Psoas muscle (tissue), 8 donors: ENCODE data around the gene IFRD1. TPM values are rescaled to one million over a fixed set of nuclear protein-coding genes. Genes with fewer than 3 reads are reported as not detected.

Experiments used
- ATAC-seq, 4 donors: fragments of 200-7000 bp; cut with Tn5 transposase; one replicate each; pipeline ENCODE4 v1.9.1; 2020; ENCODE audit warnings: moderate library complexity in 3 of 4, mild to moderate bottlenecking in 2 of 4
- DNase-seq, 2 donors: peaks; one replicate each; pipeline ENCODE4 v3.0.0-alpha.2; 2020
- H3K27ac ChIP-seq: fragments of 200-600 bp; one replicate; pipeline ENCODE4 v1.8.0; 2022
- H3K27me3 ChIP-seq, 3 donors: fragments of 200-600 bp in 1 of 3; one replicate each; pipeline versions ENCODE4 v1.6.1 to v1.8.0; 2013 to 2022; ENCODE audit warnings: low read length in 2 of 3, mild to moderate bottlenecking in 2 of 3, moderate library complexity in 1 of 3; ENCODE audit not compliant: insufficient read depth in 3 of 3
- H3K36me3 ChIP-seq, 2 donors: fragments of 200-600 bp in 1 of 2; one replicate each; pipeline versions ENCODE4 v1.6.1 to v1.8.0; 2013 to 2022; ENCODE audit warnings: low read depth in 1 of 2, mild to moderate bottlenecking in 1 of 2, moderate library complexity in 1 of 2; ENCODE audit not compliant: insufficient read depth in 1 of 2
- H3K4me1 ChIP-seq: fragments of 200-600 bp; one replicate; pipeline ENCODE4 v1.8.0; 2022
- H3K4me3 ChIP-seq: fragments of 200-600 bp; one replicate; pipeline ENCODE4 v1.8.0; 2022; ENCODE audit warnings: mild to moderate bottlenecking
- H3K9me3 ChIP-seq: fragments of 200-600 bp; one replicate; pipeline ENCODE4 v1.8.0; 2022
- WGBS, 3 donors: extraction: QIAGEN DNeasy Blood & Tissue Kit; methylation state at CpG; one replicate each; pipeline versions ENCODE4 v1.1.6 to v1.1.7; 2013; 5-methylcytosine and 5-hydroxymethylcytosine counted together
- intact Hi-C, 2 donors: fragments of 100-400 bp; cut with DNase I; formaldehyde crosslinking; loops; one replicate each; pipeline versions ENCODE4 v1.11.0 to v1.14.2; 2022
- polyA plus RNA-seq, 3 donors: library from polyadenylated mRNA; stranded (reverse); fragments of 200-250 nt; gene quantifications; one replicate each; pipeline ENCODE4 v1.2.3, GENCODE V29; 2013
- total RNA-seq, 4 donors: library from RNA; stranded (reverse); fragmentation: NEBNext Ultra II Directional in 2 of 4; extraction: Animal tissue kit (Norgen Biotek cat#: 25700) in 2 of 4; gene quantifications; one replicate each; pipeline versions ENCODE4 v1.2.1 to v1.2.4, GENCODE V29; 2021 to 2023
- TF ChIP-seq, protein P1 (sequence below): fragments of 200-600 bp; IDR thresholded peaks from one replicate; pipeline ENCODE4 v1.8.0; 2022; ENCODE audit warnings: antibody characterized with exemption
- donor health status: healthy with polysubstance abuse.
- donor health status: DM: no; HTN: no; CAD: no; lungs with moderate emphysema.
- donor health status: Bipolar disorder and iron deficiency.
- donor health status: healthy.
- donor health status: DM: yes; HTN: yes; CAD: no.
- donor health status: DM: no; HTN: no; CAD: no.
- donor health status: DM: no; HTN: no; CAD: no.
- donor health status: DM: yes; HTN: yes; CAD: no.

The IFRD1 gene
- total and polyA plus RNA-seq, 7 donors, result 34.7 to 163 (median 60.3) TPM

GRCh38 chr7:112476390-112477052 is 26.3 kb downstream of the IFRD1 start:
- H3K4me3 ChIP-seq, result no peak overlapping the region
- peak in 2 of 4 donors; percentile 25 to 39 for ATAC-seq
- 66 to 87% (median 76%) methylated on average over 8 of the region's 8 CpGs for WGBS, 3 donors

DNA sequence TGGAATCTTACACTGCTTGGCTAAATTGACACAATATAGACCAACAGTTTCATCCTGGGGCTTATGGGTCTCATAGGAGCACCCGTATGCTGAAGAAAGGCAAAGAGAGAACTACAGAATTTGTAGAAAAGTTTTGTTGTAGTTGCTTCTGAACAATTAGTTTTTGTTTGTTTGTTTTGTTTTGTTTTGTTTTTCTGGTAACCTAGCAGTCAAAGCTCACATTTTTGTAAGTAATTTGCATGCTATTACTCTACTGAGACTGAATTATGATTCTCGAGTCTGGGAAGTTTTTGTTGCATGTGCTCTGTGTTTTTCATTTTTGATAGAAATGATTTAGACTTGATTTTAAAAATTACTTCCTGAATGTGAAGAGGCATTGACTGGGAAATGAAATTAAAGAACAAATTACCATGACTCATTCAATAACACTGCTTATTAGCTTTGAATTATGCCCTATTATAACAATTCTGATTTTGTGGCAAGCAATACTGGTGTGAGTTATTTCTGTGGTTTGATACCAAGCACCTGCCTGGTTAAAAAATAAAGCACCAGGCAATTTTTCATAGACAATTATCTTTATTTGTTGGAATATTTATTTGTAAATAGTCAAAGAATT is 31.0 kb downstream of the IFRD1 start:
- Histone ChIP-seq H3K27ac (peak overlapping the region; percentile 92), H3K9me3 (no peaks in the 10 kb centered on the region), H3K27me3 (no peaks in the 10 kb centered on the region), H3K4me3 (peak overlapping the region; percentile 55), H3K4me1 (peaks cover 51% of the 10 kb centered on the region), H3K36me3 (peaks cover 0 to 14% of the 10 kb centered on the region in 2 donors)
- peak in 2 of 4 donors; percentile 2 for ATAC-seq
- 20 to 31% (median 22%) methylated on average over 2 of the region's 2 CpGs for WGBS, 3 donors
- intact Hi-C loops, result loop anchor here in 1 of 2 donors (2.0 to 10.0 kb wide), 2 partner anchors 30 to 276 kb away; partner anchors contain the start of genes DOCK4, IFRD1 and ZNF277
- no peak for DNase-seq
- TF ChIP-seq, protein P1, sequence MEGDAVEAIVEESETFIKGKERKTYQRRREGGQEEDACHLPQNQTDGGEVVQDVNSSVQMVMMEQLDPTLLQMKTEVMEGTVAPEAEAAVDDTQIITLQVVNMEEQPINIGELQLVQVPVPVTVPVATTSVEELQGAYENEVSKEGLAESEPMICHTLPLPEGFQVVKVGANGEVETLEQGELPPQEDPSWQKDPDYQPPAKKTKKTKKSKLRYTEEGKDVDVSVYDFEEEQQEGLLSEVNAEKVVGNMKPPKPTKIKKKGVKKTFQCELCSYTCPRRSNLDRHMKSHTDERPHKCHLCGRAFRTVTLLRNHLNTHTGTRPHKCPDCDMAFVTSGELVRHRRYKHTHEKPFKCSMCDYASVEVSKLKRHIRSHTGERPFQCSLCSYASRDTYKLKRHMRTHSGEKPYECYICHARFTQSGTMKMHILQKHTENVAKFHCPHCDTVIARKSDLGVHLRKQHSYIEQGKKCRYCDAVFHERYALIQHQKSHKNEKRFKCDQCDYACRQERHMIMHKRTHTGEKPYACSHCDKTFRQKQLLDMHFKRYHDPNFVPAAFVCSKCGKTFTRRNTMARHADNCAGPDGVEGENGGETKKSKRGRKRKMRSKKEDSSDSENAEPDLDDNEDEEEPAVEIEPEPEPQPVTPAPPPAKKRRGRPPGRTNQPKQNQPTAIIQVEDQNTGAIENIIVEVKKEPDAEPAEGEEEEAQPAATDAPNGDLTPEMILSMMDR, result no peak

More at GRCh38 chr7:112476390-112477052, 26.3 kb downstream of the IFRD1 start:
- H3K27me3 ChIP-seq, result no peaks in the 10 kb centered on the region
- H3K36me3 ChIP-seq, result peaks cover 7 to 61% of the 10 kb centered on the region in 2 donors
- peak overlapping the region; percentile 92 for H3K27ac ChIP-seq
- intact Hi-C loops, result no loop called here
- TF ChIP-seq, protein P1, result no peak
- peak in 1 of 2 donors; percentile 55 for DNase-seq
- H3K4me1 ChIP-seq, result peaks cover 32% of the 10 kb centered on the region
- H3K9me3 ChIP-seq, result no peaks in the 10 kb centered on the region

DNA sequence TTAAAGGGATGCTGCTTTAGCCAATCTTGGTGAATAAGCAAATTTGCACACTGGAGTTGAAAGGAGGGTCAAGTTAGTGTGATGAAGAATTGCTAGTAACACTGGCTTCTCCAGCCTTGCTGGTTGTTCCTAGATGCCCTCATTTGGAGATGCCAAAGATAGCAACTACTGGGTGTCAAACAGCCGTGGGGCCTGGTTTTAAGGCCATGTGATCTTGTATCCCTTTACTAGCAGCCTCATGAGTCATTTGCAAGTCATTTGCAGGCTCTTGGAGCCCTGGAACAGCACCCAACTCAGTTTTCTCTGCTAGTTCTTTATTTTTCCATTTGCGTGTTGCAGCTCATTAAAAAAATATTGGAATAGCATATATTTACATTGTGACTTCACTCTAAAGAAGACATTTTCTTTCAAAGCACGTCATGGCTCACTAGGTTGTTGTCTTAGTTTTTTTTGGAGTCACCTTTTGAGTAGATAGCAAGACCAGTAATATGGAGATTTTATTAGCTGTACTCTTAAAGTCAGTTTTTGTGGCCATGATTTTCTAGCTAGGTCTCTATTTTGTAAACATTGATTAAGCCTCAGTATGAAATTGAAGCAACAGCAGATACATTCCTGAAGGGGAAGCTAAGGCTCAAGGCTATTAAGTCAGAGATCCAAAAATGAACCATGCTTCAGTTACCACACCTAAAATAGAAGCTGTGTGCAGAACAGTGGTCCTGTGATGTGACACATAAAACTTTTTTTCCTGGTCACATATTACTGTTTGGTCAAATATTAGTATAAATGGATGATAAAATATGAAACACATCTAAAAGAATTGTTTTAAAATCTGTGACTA is 31.8 kb downstream of the IFRD1 start:
- peak overlapping the region; percentile 55 for H3K4me3 ChIP-seq
- TF ChIP-seq, protein P1, result no peak
- peaks cover 0 to 6% of the 10 kb centered on the region in 2 donors for H3K36me3 ChIP-seq
- peak overlapping the region; percentile 92 for H3K27ac ChIP-seq
- peaks cover 51% of the 10 kb centered on the region for H3K4me1 ChIP-seq
- WGBS, 3 donors, result 17 to 34% (median 24%) methylated on average over 3 of the region's 3 CpGs
- H3K9me3 ChIP-seq, result no peaks in the 10 kb centered on the region
- intact Hi-C loops, result loop anchor here in 1 of 2 donors (2.0 to 10.0 kb wide), 2 partner anchors 31 to 277 kb away; partner anchors contain the start of genes DOCK4, IFRD1 and ZNF277
- H3K27me3 ChIP-seq, result no peaks in the 10 kb centered on the region
- DNase-seq (peak; percentile 48 to 82), ATAC-seq (peak; percentile 85 to 91 (median 86))

DNA sequence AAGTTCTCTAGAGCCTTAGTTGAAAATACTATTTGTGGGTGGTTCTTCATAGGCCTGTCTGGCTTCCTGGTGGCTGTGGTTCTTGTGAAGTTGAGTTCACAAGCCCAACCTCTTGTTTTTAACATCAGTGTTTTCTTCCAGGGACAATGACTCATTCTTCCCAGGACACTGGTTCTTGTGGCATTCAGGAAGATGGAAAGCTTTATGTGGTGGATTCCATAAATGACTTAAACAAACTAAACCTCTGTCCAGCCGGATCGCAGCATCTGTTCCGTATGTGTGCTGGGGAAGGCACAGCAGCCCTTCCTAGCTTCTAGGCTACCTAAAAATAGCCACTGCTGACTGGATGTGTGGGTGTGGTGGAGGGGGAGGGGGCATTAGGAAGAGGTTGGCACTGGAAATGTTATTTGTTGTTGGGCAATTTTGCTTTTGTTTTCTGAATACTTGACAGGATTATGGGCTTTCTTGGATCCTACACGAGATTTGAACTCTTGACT is 34.5 kb downstream of the IFRD1 start:
- Histone ChIP-seq H3K27me3 (no peaks in the 10 kb centered on the region), H3K9me3 (no peaks in the 10 kb centered on the region), H3K4me1 (peaks cover 55% of the 10 kb centered on the region), H3K36me3 (peaks cover 0 to 13% of the 10 kb centered on the region in 2 donors), H3K4me3 (peak overlapping the region; percentile 25), H3K27ac (peak overlapping the region; percentile 92)
- ATAC-seq, result peak; percentile 30 to 62 (median 44)
- TF ChIP-seq, protein P1, result no peak
- intact Hi-C loops, result loop anchor here in 1 of 2 donors (10.0 kb wide), 1 partner anchor 280 kb away; the partner anchor contains the start of genes DOCK4 and ZNF277
- DNase-seq, result no peak
- 10 to 16% (median 14%) methylated on average over 4 of the region's 4 CpGs for WGBS, 3 donors
